Astrocyte (in vitro differentiated cells and primary cell): ENCODE data around the gene WFS1. TPM values are rescaled to one million over a fixed set of nuclear protein-coding genes. Genes with fewer than 3 reads are reported as not detected.

Source experiments
- DNase-seq: peaks from one replicate; pipeline ENCODE4 v3.0.0-alpha.2; 2010; ENCODE audit warnings: low read depth
- FAIRE-seq: peaks from 2 replicates; lab custom pipeline; 2011; peaks lifted over from hg19 to GRCh38; lab: Jason Lieb, UNC
- H2AFZ ChIP-seq: 2 replicates; pipeline ENCODE4 v1.6.0; 2012; ENCODE audit warnings: low read depth, low read length, inconsistent platforms
- H3K27ac ChIP-seq: 2 replicates; pipeline ENCODE4 v1.5.1; 2011; ENCODE audit warnings: low read depth, low read length, inconsistent platforms
- H3K27me3 ChIP-seq: 2 replicates; pipeline ENCODE4 v1.6.0; 2011; ENCODE audit warnings: low read length, inconsistent platforms; ENCODE audit not compliant: insufficient read depth
- H3K36me3 ChIP-seq: 2 replicates; pipeline ENCODE4 v1.5.1; 2011; ENCODE audit warnings: low read length, inconsistent platforms; ENCODE audit not compliant: insufficient read depth
- H3K4me1 ChIP-seq: 2 replicates; pipeline ENCODE4 v1.5.1; 2011; ENCODE audit warnings: low read length, inconsistent platforms; ENCODE audit not compliant: insufficient read depth
- H3K4me2 ChIP-seq: 2 replicates; pipeline ENCODE4 v1.6.0; 2012; ENCODE audit warnings: low read length, inconsistent platforms
- H3K4me3 ChIP-seq: 2 replicates; pipeline ENCODE4 v1.5.1; 2011; ENCODE audit warnings: low read depth, mild to moderate bottlenecking, low read length, inconsistent platforms; ENCODE audit not compliant: insufficient read depth
- H3K79me2 ChIP-seq: 2 replicates; pipeline ENCODE4 v1.6.0; 2012; ENCODE audit warnings: mild to moderate bottlenecking, low read length, inconsistent platforms; ENCODE audit not compliant: insufficient read depth
- H3K9ac ChIP-seq: 2 replicates; pipeline ENCODE4 v1.6.0; 2012; ENCODE audit warnings: mild to moderate bottlenecking, low read length, inconsistent platforms
- H3K9me3 ChIP-seq: 2 replicates; pipeline ENCODE4 v1.5.1; 2012; ENCODE audit warnings: low read depth, mild to moderate bottlenecking, low read length, inconsistent platforms; ENCODE audit not compliant: insufficient read depth
- H4K20me1 ChIP-seq: 2 replicates; pipeline ENCODE4 v1.6.0; 2012; ENCODE audit warnings: low read length, inconsistent platforms; ENCODE audit not compliant: insufficient read depth
- H3K27ac Mint-ChIP-seq: one replicate; pipeline ENCODE4 v1.8.0; 2021; ENCODE audit warnings: mild to moderate bottlenecking, mixed read lengths; ENCODE audit not compliant: unreplicated experiment
- H3K27me3 Mint-ChIP-seq: one replicate; pipeline ENCODE4 v1.8.0; 2021; ENCODE audit warnings: low read depth, mixed read lengths; ENCODE audit not compliant: unreplicated experiment
- H3K36me3 Mint-ChIP-seq: one replicate; pipeline ENCODE4 v1.8.0; 2021; ENCODE audit warnings: low read depth, mixed read lengths; ENCODE audit not compliant: unreplicated experiment
- H3K4me1 Mint-ChIP-seq: one replicate; pipeline ENCODE4 v1.8.0; 2021; ENCODE audit warnings: low read depth, mixed read lengths; ENCODE audit not compliant: unreplicated experiment
- H3K4me3 Mint-ChIP-seq: one replicate; pipeline ENCODE4 v1.8.0; 2021; ENCODE audit warnings: mild to moderate bottlenecking, moderate library complexity, mixed read lengths; ENCODE audit not compliant: unreplicated experiment
- H3K9me3 Mint-ChIP-seq: one replicate; pipeline ENCODE4 v1.8.0; 2021; ENCODE audit warnings: mild to moderate bottlenecking, mixed read lengths; ENCODE audit not compliant: unreplicated experiment
- CTCF ChIP-seq: IDR thresholded peaks from 2 replicates; pipeline ENCODE4 v1.5.1; 2011; ENCODE audit warnings: low read depth, mild to moderate bottlenecking, inconsistent platforms, low read length, moderate library complexity; ENCODE audit not compliant: insufficient read depth
- EZH2 ChIP-seq: IDR thresholded peaks from 2 replicates; pipeline ENCODE4 v1.6.1; 2012; ENCODE audit warnings: mild to moderate bottlenecking, low read length, inconsistent platforms; ENCODE audit not compliant: insufficient read depth
- total RNA-seq: library from RNA; stranded (reverse); gene quantifications from 2 replicates; pipeline ENCODE4 v1.2.1, GENCODE V29; 2021

Gene WFS1
- total RNA-seq, 1 donor from 2014 or later: 39.0 TPM

- Mint-ChIP-seq H3K27ac (no peak overlapping the region), H3K9me3 (peaks cover 1% of the 10 kb centered on the region), H3K36me3 (peaks cover 20% of the 10 kb centered on the region), H3K4me3 (no peak overlapping the region), H3K27me3 (peaks cover 44% of the 10 kb centered on the region), H3K4me1 (peaks cover 2% of the 10 kb centered on the region)
- H3K27ac ChIP-seq: no peak overlapping the region
- H3K79me2 ChIP-seq: no peaks in the 10 kb centered on the region
- no peak overlapping the region for H3K4me2 ChIP-seq
- no peak overlapping the region for H3K9ac ChIP-seq
- H3K27me3 ChIP-seq: peaks cover 5% of the 10 kb centered on the region
- H3K4me3 ChIP-seq: no peak overlapping the region
- H3K9me3 ChIP-seq: no peaks in the 10 kb centered on the region
- H3K36me3 ChIP-seq: no peaks in the 10 kb centered on the region
- TF ChIP-seq CTCF: no peak
- TF ChIP-seq EZH2: no peak
- DNase-seq (no peak), FAIRE-seq (no peak)
- no peaks in the 10 kb centered on the region for H3K4me1 ChIP-seq
- H4K20me1 ChIP-seq: peaks cover 9% of the 10 kb centered on the region
- no peak overlapping the region for H2AFZ ChIP-seq
These were observed 36.6 kb downstream of the WFS1 start for GRCh38 chr4:6306299-6306698.

- FAIRE-seq: no peak
- Mint-ChIP-seq H3K4me3 (no peak overlapping the region), H3K36me3 (peaks cover 12% of the 10 kb centered on the region), H3K27me3 (peaks cover 49% of the 10 kb centered on the region), H3K9me3 (peaks cover 1% of the 10 kb centered on the region), H3K27ac (no peak overlapping the region), H3K4me1 (peaks cover 2% of the 10 kb centered on the region)
- no peak overlapping the region for H3K4me3 ChIP-seq
- peaks cover 9% of the 10 kb centered on the region for H4K20me1 ChIP-seq
- no peak overlapping the region for H2AFZ ChIP-seq
- no peaks in the 10 kb centered on the region for H3K4me1 ChIP-seq
- TF ChIP-seq EZH2: no peak
- TF ChIP-seq CTCF: no peak
- no peak overlapping the region for H3K27ac ChIP-seq
- H3K27me3 ChIP-seq: peaks cover 5% of the 10 kb centered on the region
- no peaks in the 10 kb centered on the region for H3K36me3 ChIP-seq
- H3K9me3 ChIP-seq: no peaks in the 10 kb centered on the region
- no peaks in the 10 kb centered on the region for H3K79me2 ChIP-seq
- no peak overlapping the region for H3K9ac ChIP-seq
- no peak overlapping the region for H3K4me2 ChIP-seq
- DNase-seq: no peak
These were observed 37.6 kb downstream of the WFS1 start for GRCh38 chr4:6307230-6307629.

- H3K4me1 ChIP-seq: no peaks in the 10 kb centered on the region
- no peaks in the 10 kb centered on the region for H3K36me3 ChIP-seq
- no peaks in the 10 kb centered on the region for H3K79me2 ChIP-seq
- no peak overlapping the region for H3K4me3 ChIP-seq
- no peak for DNase-seq
- H3K4me3 Mint-ChIP-seq: no peak overlapping the region
- H3K27me3 Mint-ChIP-seq: peaks cover 55% of the 10 kb centered on the region
- FAIRE-seq: no peak
- H3K36me3 Mint-ChIP-seq: peaks cover 9% of the 10 kb centered on the region
- H2AFZ ChIP-seq: no peak overlapping the region
- no peaks in the 10 kb centered on the region for H3K9me3 ChIP-seq
- peaks cover 1% of the 10 kb centered on the region for H3K9me3 Mint-ChIP-seq
- H3K27ac Mint-ChIP-seq: no peak overlapping the region
- H3K9ac ChIP-seq: no peak overlapping the region
- TF ChIP-seq EZH2 (no peak), CTCF (no peak)
- no peak overlapping the region for H3K4me2 ChIP-seq
- peaks cover 5% of the 10 kb centered on the region for H3K27me3 ChIP-seq
- H3K27ac ChIP-seq: no peak overlapping the region
- peaks cover 7% of the 10 kb centered on the region for H4K20me1 ChIP-seq
- H3K4me1 Mint-ChIP-seq: peaks cover 2% of the 10 kb centered on the region
These were observed 38.2 kb downstream of the WFS1 start for GRCh38 chr4:6307891-6308290.
